Measurements from ENCODE around the gene TRPM2. TPM values are rescaled to one million over a fixed set of nuclear protein-coding genes. Genes with fewer than 3 reads are reported as not detected.

The TRPM2 gene
- total RNA-seq, 3 donors from 2014 or later (not counting 1 experiment from before 2014, with no cell fraction given) = 21.7 to 70.5 (median 25.2) TPM

GRCh38 chr21:44329086-44329889 is 24.1 kb upstream of the TRPM2 start:
- Mint-ChIP-seq H3K4me1 (no peaks in the 10 kb centered on the region), H3K27ac (no peak overlapping the region), H3K4me3 (no peak overlapping the region), H3K9me3 (no peaks in the 10 kb centered on the region), H3K27me3 (ENCODE audit: low read depth in 2 of 2) (no peaks in the 10 kb centered on the region), H3K36me3 (no peaks in the 10 kb centered on the region)
- Histone ChIP-seq H3K4me1 (ENCODE audit: control insufficient read depth, insufficient read depth, low read length) (peaks cover 5% of the 10 kb centered on the region), H3K4me3 (ENCODE audit: low read length) (no peak overlapping the region), H3K27me3 (ENCODE audit: control insufficient read depth, insufficient read depth, low read length) (no peaks in the 10 kb centered on the region), H3K27ac (ENCODE audit: low read length) (no peak overlapping the region), H3K9me3 (ENCODE audit: control insufficient read depth, insufficient read depth, low read length) (no peaks in the 10 kb centered on the region), H3K36me3 (ENCODE audit: control insufficient read depth, insufficient read depth, low read length) (peaks cover 23% of the 10 kb centered on the region)
- DNase-seq = no peak
- intact Hi-C loops (cut with micrococcal nuclease) = no loop called here
- no peak for TF ChIP-seq CTCF (IDR thresholded peaks at IDR 0.05)
- WGBS (ENCODE audit: insufficient coverage) = 93% methylated on average over 25 of the region's 26 CpGs
- ATAC-seq = no peak

GRCh38 chr21:44329971-44330681 is 23.3 kb upstream of the TRPM2 start:
- Histone ChIP-seq H3K27me3 (ENCODE audit: control insufficient read depth, insufficient read depth, low read length) (no peaks in the 10 kb centered on the region), H3K36me3 (ENCODE audit: control insufficient read depth, insufficient read depth, low read length) (peaks cover 23% of the 10 kb centered on the region), H3K4me1 (ENCODE audit: control insufficient read depth, insufficient read depth, low read length) (peaks cover 8% of the 10 kb centered on the region), H3K27ac (ENCODE audit: low read length) (no peak overlapping the region), H3K4me3 (ENCODE audit: low read length) (no peak overlapping the region), H3K9me3 (ENCODE audit: control insufficient read depth, insufficient read depth, low read length) (no peaks in the 10 kb centered on the region)
- TF ChIP-seq CTCF (IDR thresholded peaks at IDR 0.05) = no peak
- ATAC-seq (no peak), DNase-seq (no peak)
- WGBS (ENCODE audit: insufficient coverage) = 93% methylated on average over 44 of the region's 44 CpGs
- Mint-ChIP-seq H3K27ac (no peak overlapping the region), H3K27me3 (ENCODE audit: low read depth in 2 of 2) (no peaks in the 10 kb centered on the region), H3K9me3 (no peaks in the 10 kb centered on the region), H3K4me1 (peaks cover 0 to 4% of the 10 kb centered on the region in 2 donors), H3K4me3 (no peak overlapping the region), H3K36me3 (no peaks in the 10 kb centered on the region)
- intact Hi-C loops (cut with micrococcal nuclease) = no loop called here

GRCh38 chr21:44330698-44331097 is 22.7 kb upstream of the TRPM2 start:
- Mint-ChIP-seq H3K27ac (no peak overlapping the region), H3K4me3 (no peak overlapping the region), H3K27me3 (ENCODE audit: low read depth in 2 of 2) (no peaks in the 10 kb centered on the region), H3K4me1 (peaks cover 0 to 4% of the 10 kb centered on the region in 2 donors), H3K9me3 (no peaks in the 10 kb centered on the region), H3K36me3 (no peaks in the 10 kb centered on the region)
- intact Hi-C loops (cut with micrococcal nuclease) = no loop called here
- 89% methylated on average over 18 of the region's 18 CpGs for WGBS (ENCODE audit: insufficient coverage)
- H3K4me1 ChIP-seq (ENCODE audit: control insufficient read depth, insufficient read depth, low read length) = peaks cover 11% of the 10 kb centered on the region
- DNase-seq = no peak
- no peaks in the 10 kb centered on the region for H3K9me3 ChIP-seq (ENCODE audit: control insufficient read depth, insufficient read depth, low read length)
- no peak for ATAC-seq
- H3K4me3 ChIP-seq (ENCODE audit: low read length) = no peak overlapping the region
- TF ChIP-seq CTCF (IDR thresholded peaks at IDR 0.05) = no peak
- H3K36me3 ChIP-seq (ENCODE audit: control insufficient read depth, insufficient read depth, low read length) = peaks cover 23% of the 10 kb centered on the region
- no peaks in the 10 kb centered on the region for H3K27me3 ChIP-seq (ENCODE audit: control insufficient read depth, insufficient read depth, low read length)
- H3K27ac ChIP-seq (ENCODE audit: low read length) = no peak overlapping the region
